Kidney capillary endothelial cell (primary cell): ENCODE data around the gene PSMD1.
"Not testable (repeated sequence)": the region's sequence is repeated elsewhere in the genome, so short reads cannot be mapped to it uniquely, and the experiment has no call there.

ENCODE experiments used
- DNase-seq: peaks from one replicate; pipeline ENCODE4 v3.0.0-alpha.2; 2018; ENCODE audit warnings: low spot score

Gene PSMD1

DNA sequence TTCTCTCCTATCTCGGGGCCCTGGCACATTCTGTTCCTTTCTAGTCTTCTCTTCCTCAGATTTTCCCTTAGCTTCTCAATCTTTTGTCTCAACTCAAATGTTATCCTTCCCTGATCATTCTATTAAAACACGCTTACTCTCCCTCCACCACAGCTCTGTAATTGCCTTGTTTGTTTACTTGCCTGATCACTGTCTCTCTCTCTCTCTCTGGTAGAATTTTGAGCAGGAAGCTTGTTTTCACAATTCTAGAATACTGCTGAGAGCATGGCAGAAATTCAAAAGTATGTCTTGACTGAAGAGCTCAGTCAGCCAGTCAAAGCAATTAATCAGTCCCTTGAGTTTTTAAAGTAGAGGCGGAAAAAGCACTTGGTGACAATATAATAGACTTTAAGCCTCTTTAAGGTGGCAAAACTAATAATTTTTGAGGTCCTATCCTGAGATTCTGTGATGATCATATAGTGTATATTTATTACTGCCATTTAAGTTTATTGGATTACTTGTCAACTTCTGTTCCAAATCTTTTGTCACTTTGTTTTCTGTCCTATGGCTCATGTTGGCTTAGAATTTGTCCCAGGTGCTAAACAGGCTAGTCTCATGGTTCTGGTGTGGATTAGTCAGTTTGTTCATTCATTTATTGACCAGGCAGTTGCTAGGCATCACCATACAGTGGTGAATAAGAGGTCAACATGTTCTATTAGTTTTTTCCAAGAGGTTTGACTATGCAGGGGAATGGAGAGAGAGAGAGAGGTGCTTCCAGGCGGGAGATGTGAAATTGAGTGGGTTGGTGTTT is 2.3 kb downstream of the PSMD1 start:
- no peak for DNase-seq

GRCh38 chr2:231059756-231060155 is 3.1 kb downstream of the PSMD1 start:
- DNase-seq: no peak

GRCh38 chr2:231062776-231063175 is 6.1 kb downstream of the PSMD1 start:
- DNase-seq: no peak

- DNase-seq: no peak
Measured at GRCh38 chr2:231063347-231063746, 6.7 kb downstream of the PSMD1 start.

DNA sequence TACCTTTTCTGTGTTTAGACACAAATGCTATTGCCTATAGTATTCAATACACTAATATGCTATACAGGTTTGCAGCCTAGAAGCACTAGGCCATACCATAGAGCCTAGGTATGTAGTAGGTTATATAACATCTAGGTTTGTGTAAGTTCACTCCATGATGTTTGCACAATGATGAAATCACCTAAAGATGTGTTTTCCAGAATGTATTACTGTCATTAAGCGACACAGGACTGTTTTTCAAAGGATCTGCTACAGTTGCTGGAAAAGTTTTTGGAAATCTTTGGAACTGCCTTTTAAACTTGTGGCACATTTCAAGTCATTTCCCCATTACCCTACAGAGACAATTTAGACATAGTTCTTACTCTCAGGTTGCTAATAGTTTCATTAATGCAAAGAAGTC is 9.3 kb downstream of the PSMD1 start:
- DNase-seq: no peak

DNA sequence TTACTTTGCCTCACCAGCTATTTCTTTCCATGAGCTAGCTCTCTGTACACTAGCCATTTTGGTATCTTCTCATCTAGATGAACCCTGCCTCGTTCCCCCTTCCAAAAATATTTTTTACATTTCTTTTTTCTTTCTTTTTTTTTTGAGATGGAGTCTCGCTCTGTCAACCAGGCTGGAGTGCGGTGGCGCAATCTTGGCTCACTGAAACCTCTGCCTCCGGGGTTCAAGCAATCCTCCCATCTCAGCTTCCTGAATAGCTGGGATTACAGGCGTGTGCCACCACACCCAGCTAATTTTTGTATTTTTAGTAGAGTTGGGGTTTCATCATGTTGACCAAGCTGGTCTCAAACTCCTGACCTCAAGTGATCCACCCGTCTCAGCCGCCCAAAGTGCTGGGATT is 10.9 kb downstream of the PSMD1 start:
- not testable (repeated sequence) for DNase-seq

DNA sequence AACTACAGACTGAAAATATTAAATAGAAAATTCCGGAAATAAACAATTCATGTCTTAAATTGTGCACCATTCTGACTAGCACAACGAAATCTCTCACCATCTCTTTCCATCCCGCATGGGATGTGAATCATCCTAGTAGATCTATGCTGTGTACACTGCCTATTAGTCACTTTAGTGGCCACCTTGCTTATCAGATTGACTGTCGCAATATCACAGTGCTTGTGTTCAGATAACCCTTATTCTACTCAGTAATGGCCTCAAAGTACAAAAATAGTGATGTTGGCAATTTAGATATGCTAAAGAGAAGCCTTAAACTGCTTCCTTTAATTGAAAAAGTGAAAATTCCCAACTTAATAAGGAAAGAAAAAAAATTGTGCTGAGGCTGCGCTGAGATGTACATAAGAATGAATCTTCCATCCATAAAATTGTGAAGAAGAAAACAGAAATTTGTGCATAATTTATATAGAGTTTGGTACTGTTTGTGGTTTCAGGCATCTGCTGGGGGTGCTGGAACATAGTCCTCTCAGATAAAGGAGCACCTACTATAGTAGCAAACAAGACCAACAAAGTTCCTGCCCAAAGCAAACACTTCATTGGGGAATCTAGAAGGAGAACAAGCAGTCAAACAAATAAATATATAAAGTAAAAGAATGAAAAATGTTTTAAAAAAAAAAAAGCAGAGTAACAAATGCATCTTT is 12.0 kb downstream of the PSMD1 start:
- peak; percentile 27 for DNase-seq

DNA sequence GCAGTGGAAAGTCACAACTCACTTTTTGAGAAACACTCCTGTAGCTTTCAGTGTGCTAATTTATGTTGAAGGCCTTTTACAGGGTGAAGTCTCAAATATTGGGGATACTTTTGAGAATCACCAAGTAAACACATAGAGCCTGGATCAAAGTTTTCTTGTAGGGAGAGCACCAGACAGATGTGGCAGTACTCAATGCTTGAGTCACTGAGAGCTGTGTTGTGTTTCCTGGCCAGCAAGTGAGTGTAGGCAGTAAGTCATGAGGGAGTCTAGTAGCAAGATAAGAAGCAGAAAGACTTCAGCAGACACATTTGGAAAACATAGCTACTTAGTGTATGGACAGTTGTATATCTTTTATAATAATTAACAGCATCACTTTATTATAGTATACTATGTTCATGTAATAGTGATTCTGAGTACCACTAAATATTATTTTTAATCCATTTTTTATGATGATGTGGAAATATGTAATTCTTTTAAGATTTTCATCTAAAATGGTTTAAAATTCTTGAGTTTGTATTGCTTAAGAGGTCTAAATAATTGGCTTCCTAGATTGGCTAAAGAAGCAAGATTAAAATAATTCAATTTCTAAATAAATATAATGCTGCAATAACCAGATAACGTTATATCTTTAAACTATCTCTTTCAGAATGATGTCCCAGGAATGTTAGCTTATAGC is 12.8 kb downstream of the PSMD1 start:
- DNase-seq: peak; percentile 41

DNA sequence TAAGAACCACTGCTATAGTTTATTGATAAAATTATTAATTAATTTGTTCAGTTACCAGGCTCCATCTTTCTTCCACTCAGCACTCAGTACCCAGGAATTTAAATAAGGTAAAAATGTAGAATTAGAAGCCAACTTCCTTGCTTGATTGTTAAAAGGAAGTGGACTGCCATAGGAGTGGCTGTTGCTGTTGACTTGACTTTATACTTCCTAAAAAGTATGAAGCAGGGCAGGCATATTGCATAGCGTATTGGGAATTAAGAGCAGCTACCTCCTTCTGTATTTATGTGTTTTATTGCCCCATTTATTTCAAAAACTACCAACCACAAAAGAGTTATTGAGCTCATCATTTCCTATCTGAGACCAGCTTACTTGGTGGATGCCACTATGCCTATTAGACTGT is 27.9 kb downstream of the PSMD1 start:
- no peak for DNase-seq

DNA sequence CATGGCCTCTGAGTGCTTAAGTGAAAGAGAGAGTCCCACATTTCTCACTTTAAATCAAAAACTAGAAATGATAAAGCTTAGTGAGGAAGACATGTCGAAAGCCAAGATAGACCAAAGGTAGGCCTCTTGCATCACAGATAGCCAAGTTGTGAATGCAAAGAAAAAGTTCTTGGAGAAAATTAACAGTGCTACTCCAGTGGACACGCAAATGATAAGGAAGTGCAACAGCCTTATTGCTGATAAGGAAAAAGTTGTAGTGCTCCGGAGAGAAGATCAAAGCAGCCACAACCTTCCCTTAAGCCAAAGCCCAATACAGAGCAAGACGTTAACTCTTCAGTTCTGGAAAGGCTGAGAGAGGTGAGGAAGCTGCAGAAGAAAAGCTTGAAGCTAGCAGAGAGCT is 32.1 kb downstream of the PSMD1 start:
- no peak for DNase-seq

GRCh38 chr2:231093933-231094332 is 37.3 kb downstream of the PSMD1 start:
- no peak for DNase-seq

DNA sequence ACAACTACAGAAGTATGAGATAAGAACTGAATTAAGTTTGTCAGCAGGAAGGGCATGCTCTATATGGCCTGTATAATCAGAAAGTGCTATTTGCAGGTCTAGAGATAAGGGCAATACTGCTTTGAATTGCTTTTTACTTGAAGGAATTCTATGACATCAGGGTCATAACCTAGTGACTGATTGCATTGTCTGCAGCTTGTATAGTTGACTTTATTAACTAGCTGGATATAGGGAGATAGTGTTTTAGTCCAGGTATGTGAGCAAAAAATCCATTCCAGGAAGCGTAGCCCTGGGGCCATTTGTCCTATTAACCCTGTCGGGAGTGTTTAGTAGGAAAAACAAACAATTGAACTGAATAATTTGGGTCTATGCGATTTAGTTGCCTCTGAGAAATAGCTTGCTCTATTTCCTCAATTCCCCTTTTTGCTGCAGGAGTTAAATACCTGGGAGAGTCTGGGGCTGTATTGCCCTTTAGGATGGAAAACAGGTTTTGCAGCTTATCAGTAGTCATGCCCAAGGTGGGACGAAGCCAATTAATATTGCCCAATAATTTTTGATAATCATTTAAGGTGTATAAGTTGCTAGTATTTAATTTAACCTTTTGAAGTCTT is 38.2 kb downstream of the PSMD1 start:
- DNase-seq: no peak

DNA sequence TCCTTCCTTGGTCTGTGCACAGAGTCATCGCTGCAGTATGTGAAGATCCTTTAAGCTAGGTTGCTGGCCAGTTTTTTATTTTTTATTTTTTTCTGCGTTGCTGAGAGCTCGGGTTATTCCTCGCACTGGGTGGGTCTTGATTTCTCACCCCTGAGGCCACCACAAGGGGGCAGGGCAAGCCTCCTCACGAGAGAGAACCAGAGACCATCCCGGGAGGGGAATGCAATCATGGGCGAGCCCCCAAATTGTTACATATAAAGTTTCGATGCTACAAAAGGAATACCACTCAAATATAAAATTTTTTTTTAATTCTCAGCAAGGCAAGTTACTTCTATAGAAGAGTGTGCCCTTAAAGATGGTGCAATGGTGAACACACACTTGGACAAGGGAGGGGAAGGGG is 43.3 kb downstream of the PSMD1 start:
- no peak for DNase-seq

GRCh38 chr2:231100321-231100720 is 43.7 kb downstream of the PSMD1 start:
- DNase-seq: not testable (repeated sequence)

DNA sequence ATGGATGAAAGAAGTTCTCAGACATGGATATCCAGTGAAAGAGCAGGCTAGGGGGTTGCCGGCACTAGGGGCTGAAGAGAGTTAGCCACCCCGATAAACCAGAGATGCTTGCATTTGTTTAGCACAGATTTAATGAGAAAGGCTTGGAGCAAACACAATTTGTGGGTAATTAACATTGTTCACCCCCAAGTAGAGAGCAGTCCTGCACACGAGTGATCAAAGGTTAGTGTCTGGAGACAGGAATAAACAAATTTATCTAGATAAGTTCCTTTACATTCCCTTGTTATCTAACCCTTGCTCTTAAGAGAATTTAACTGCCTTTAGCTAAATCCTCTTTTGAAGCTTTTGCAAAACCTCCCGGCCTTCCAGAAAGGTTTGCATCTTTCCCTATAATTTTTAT is 44.3 kb downstream of the PSMD1 start:
- DNase-seq: no peak

DNA sequence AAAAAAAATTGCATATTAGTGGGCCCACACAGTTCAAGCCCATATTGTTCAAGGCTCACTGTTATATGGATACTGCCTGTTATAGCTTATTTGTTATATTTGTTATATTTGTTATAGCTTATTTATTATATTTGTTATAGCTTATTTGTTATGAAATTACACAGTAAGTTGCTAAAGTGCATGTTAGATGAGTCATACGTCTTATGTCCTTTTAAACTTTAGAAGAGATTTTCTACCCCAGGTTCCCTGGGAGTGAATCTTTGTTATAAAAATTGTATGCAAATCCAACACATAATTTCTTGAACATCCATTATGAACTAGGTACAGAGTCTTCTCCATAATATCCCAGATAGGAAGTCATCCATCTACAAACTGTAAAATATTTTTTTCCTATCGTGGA is 46.1 kb downstream of the PSMD1 start:
- no peak for DNase-seq

DNA sequence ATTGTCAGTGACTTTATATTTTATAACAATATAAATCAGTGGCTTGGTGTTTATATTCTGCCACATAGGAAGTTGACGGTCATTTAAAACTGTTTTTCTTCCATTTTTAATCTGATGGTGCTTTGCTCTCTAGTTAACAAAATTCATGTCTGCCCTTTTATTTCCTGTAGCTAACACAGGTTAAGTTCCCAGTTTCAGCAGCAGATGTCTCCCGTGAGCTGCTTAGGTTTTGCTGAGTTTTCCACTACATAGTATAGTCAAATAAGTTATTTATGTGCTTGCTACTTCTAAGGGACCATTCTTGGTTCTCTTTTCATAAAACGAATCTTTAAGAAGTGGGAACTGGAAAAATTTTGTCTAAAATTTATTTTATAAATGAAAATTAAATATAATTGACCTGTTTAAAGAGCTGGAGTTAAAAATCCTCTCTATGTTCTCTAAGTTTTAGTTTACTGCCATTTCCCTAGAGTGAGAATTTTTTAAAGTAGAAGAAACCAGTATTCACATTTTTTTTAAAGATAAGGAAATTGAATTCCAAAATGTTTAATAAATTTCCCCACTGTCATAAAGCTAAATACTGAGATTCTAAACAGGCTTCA is 47.5 kb downstream of the PSMD1 start:
- peak; percentile 61 for DNase-seq

DNA sequence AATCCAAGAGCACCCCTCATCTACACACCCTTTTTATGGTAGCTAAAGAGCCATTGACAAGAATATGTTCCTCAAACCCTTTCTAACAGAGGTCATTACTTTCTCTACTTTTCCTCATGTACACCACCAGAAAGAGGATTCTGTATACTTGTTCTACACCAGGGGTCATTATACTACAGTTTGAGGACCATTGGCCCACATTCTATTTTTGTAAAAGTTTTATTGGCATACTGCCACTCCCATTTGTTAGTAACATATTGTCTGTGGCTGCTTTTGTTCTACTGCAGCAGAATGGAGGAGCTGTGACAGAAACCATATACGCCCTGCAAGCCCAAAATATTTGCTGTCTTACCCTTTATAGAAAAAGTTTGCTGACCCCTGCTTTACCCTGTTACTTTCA is 53.9 kb downstream of the PSMD1 start:
- DNase-seq: peak; percentile 51

DNA sequence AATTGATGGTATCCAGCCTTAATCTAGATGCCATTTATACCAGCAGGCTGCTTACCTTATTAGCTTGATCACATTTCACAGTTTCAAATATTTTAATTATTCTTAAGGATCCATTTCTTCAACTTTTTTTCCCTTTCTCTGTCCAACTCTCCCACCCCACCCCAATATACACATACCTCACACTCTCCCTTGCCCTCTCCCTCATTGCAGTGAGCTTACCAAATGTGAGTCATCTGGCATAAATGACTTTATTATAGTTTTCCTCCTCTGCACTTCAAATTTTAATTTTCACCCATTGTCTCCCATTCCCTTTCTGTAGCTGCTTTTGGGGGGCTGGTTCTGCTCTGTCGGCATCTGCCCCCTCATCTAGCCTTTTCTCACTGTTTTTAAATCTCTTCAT is 55.3 kb downstream of the PSMD1 start:
- no peak for DNase-seq

DNA sequence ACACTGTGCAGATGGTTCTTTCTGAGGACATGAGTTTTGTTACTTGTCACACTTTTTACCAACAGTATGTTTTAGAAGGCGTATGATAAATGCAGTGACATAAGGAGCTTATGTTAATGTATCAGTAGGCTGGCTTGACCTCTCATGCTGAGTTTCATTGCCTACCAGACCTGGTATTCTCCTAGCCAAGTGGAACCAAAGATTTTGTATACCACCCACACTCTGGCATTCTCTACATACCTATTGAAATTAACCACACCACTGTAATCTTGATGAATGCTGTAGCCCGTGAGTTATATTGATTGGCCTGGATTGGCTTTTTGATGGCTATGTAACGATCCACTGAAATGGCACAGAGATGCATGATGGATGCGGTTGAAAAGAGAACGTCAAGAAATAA is 56.8 kb downstream of the PSMD1 start:
- no peak for DNase-seq

DNA sequence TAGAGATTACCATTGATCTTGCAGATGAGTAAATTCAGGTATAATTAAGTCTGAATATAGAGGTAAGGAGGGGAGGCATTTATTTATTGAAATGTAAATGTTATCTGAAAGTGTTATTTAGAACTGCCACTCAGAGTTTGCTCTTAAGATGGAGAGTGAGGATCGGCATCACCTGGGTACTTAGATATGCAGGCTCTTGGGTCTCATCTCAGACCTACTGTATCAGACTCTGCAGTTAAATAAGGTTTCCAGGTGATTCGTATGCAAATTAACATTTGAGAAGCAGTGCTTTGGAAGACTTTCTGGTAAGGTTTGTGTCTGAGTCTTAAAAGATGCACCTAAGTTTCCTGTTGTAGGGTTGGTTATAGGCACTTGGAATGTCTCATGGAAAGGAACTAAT is 59.0 kb downstream of the PSMD1 start:
- no peak for DNase-seq

DNA sequence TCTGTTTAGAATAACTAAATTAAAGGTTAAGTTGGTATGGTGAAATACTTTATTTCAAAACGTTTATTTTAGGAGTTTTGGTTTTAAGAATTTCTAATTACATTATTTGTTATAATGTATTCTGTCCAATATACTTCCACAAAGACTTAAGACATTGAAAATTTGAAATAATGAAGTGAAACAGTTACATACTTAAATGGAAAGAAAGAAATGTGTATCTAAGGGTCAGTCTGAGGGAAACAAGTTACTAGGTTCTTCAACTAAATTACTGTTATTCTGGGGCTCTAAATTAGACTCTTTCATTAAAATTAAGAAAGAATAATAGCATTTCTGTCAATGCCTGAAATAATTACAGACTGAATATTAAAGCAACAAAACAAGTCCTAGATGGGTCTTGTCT is 60.5 kb downstream of the PSMD1 start:
- DNase-seq: no peak
